Measurements from ENCODE around the gene SH3BGRL3.
"Not testable (repeated sequence)": the region's sequence is repeated elsewhere in the genome, so short reads cannot be mapped to it uniquely, and the experiment has no call there.

The SH3BGRL3 gene

DNA sequence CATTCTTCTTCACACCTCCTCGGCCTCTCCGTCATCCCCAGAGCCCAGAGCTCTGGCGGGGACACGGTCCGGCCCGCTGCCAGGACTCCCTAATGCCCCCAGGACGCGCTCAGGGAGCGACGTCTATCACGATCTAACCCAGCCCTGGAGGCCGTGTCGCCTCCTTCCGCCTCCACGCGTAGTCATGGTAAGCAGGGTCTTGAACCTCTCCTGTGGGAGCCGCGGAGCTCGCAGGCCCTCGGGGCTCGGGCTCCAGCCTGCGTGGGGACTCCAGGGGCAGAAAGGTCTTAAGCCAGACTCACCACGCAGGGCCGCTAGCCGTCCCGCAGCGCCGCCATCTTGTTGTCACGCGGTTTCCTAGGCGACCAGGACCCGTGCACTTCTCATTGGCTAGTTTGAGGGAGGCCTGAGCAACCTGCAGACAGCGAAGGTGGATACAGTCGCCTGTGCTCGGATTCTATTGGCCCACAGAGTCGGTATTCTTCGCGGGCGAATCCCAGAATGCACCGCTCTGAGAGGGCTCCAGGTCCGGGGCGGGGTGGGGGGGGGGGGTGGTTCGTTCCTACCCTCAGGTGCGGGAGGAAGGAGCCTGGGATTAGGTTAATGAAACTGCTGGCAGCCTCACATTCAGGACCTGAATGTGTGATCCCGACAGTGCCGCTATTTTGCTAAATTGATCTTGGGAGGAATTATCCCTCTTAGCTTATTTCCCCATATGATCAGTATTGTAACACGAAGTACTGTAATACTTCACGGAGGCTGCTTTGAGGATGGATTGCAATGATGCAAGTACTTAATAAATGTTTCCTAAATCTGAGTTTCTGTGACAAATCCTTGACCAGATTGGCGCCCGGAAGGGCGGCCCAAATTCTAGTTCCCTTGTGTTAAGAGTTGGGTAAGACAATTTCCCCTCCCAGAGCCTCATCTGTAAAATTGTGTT, 26.7 kb downstream of the SH3BGRL3 start, which contains the start of gene UBXN11:
TSS of gene UBXN11 (minus strand) at position 347 of the 940 bp plus-strand sequence. CDS start 3,753 bp downstream, outside the sequence.
- TF ChIP-seq, protein P1, sequence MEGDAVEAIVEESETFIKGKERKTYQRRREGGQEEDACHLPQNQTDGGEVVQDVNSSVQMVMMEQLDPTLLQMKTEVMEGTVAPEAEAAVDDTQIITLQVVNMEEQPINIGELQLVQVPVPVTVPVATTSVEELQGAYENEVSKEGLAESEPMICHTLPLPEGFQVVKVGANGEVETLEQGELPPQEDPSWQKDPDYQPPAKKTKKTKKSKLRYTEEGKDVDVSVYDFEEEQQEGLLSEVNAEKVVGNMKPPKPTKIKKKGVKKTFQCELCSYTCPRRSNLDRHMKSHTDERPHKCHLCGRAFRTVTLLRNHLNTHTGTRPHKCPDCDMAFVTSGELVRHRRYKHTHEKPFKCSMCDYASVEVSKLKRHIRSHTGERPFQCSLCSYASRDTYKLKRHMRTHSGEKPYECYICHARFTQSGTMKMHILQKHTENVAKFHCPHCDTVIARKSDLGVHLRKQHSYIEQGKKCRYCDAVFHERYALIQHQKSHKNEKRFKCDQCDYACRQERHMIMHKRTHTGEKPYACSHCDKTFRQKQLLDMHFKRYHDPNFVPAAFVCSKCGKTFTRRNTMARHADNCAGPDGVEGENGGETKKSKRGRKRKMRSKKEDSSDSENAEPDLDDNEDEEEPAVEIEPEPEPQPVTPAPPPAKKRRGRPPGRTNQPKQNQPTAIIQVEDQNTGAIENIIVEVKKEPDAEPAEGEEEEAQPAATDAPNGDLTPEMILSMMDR (IDR thresholded peaks at IDR 0.05; ENCODE audit: extremely low read depth, insufficient read depth, missing control alignments), result no peak
- in situ Hi-C loops (cut with MboI; ENCODE audit: low pct_unique_long_range_greater_than_20kb, low sequenced_read_pairs, unreplicated experiment), result no loop called here
- peak; percentile 97 for DNase-seq (ENCODE audit: low spot score)

DNA sequence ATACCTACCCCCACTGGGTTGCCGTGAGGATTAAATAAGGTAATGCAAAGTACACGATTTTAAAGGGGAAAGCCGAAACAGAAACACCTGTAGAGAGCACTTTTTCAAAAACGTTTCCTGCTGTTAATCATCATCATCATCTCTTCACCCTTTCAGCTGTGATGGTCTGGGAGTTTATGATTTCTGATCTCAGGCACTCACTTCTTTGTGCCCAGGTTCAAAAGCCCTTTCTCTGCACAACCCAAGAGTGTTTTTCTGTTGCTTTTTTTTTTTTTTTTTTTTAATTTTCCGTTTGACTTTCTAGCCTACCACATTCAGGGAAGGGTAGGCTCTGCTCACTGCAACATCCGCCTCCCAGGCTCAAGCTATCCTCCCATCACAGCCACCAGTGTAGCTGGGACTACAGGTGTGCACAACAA, 27.5 kb downstream of the SH3BGRL3 start:
- DNase-seq (ENCODE audit: low spot score), result no peak
- in situ Hi-C loops (cut with MboI; ENCODE audit: low pct_unique_long_range_greater_than_20kb, low sequenced_read_pairs, unreplicated experiment), result no loop called here
- TF ChIP-seq, protein P1 (IDR thresholded peaks at IDR 0.05; ENCODE audit: extremely low read depth, insufficient read depth, missing control alignments), result no peak

DNA sequence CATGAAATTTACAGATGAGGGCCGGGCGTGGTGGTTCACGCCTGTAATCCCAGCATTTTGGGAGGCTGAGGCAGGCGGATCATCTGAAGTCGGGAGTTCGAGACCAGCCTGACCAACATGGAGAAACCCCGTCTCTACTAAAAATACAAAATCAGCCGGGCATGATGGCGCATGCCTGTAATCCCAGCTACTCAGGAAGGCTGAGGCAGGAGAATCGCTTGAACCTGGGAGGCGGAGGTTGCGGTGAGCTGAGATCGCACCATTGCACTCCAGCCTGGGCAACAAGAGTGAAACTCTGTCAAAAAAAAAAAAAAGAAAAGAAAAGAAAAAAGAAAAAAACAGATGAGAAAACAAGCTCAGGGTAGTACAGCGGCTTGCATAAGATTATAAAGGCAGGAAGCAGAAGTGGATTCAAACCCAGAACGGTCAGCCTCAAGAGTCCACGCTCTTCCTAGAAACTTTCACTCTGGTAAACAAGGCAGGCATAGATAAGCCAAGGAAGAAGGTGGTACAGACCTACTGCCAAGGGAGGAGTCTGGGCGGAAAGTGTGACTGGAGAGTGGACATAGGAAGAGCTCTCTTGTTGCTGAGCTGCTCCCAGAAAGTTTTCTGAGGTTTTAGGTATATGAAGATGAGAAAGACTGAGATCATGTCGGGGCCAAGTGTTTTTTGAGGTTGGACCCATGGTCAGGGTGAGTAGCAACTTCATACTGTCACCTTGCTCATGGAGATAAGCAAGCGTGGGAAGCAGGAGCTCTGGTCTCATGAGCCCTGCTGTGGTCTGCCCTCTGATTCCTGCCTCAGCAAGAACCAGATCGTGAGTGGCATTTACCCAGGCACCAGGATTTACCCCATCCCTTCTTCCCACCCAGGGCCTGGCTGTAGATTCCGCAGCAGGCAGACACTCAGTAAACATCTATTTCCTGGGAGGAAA, 28.3 kb downstream of the SH3BGRL3 start:
- DNase-seq (ENCODE audit: low spot score); in situ Hi-C loops (cut with MboI; ENCODE audit: low pct_unique_long_range_greater_than_20kb, low sequenced_read_pairs, unreplicated experiment): not testable (repeated sequence)

DNA sequence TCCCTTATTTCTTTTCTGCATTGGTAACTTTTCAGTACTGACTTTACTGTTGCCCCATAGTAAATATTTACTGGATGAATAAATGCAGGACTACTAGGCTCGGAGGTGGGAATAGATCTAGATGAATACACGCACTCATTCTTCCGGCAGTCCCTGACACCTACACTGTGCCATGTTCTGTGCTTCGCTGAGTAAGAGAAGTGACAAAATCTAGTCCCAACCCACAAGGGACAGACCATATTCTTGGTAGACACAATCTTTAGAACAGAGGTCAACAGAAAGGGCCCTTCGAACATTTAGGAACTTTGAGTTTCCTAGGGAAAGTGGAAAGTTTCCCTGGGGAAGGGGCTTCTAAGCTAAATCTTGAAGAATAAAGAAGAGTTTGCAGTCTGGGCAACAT, 34.6 kb downstream of the SH3BGRL3 start:
- no peak for DNase-seq (ENCODE audit: low spot score)
- in situ Hi-C loops (cut with MboI; ENCODE audit: low pct_unique_long_range_greater_than_20kb, low sequenced_read_pairs, unreplicated experiment), result no loop called here
- TF ChIP-seq, protein P1 (IDR thresholded peaks at IDR 0.05; ENCODE audit: extremely low read depth, insufficient read depth, missing control alignments), result no peak

DNA sequence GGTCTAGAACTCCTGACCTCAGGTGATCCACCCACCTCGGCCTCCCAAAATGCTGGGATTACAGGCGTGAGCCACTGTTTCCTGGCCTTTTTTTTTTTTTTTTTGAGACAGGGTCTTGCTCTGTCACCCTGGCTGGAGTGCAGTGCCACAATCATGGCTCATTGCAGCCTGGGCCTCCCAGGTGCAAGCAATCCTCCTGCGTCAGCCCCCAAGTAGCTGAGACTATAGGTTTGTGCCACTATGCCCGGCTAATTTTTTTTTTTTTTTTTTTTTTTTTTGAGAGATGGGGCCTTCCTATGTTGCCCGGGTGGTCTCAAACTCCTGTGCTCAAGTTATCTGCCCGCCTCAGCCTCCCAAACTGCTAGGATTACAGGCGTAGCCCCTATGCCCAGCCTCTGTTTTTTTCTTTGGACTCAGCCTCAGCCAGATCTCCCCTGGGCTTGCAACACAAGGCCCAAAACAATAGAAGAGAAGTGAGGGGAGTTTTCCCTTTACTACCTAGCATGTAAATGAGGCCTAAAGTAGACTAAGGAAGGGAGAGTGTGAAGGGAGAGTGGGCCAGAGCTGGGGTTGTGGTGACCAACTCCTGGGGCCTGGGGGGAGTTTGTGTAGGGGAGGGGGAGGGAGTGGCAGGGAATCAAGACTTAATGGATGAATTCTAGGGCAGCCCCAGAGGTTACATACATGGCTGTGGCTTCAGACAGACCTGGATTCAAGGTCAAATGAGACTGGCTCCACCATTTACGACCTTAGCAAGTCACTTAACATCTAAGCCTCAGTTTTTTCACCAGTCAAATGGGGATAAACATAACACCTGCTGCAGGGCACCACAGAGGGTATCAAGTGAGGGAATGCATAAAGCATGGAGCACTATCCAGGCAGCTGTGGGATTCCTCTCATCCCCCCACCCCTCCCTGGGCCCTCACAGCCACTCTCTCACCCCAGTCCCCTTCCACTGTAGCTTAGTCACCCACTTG, 36.3 kb downstream of the SH3BGRL3 start:
- TF ChIP-seq, protein P1 (IDR thresholded peaks at IDR 0.05; ENCODE audit: extremely low read depth, insufficient read depth, missing control alignments), result no peak
- DNase-seq (ENCODE audit: low spot score), result no peak
- in situ Hi-C loops (cut with MboI; ENCODE audit: low pct_unique_long_range_greater_than_20kb, low sequenced_read_pairs, unreplicated experiment), result no loop called here

DNA sequence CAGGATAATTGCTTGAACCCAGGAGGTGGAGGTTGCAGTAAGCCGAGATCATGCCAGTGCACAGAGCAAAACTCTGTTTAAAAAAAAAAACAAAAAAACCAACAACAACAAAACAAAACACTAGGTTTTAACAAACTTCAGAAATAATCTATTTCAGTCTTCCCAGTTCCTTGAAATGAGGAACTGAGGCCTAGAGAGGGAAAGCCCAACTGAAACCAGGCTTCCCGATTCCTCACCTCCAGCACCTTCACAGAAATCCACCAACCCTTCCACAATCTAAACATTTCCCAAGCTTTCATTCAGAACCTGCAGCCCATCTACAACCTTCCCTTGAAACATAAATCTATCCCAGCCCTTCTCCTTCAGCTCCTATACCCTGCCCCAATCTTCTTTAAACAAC, 37.3 kb downstream of the SH3BGRL3 start:
- in situ Hi-C loops (cut with MboI; ENCODE audit: low pct_unique_long_range_greater_than_20kb, low sequenced_read_pairs, unreplicated experiment), result no loop called here
- DNase-seq (ENCODE audit: low spot score), result no peak
- TF ChIP-seq, protein P1 (IDR thresholded peaks at IDR 0.05; ENCODE audit: extremely low read depth, insufficient read depth, missing control alignments), result no peak

Measured in GM13977 (cell line).